ENCODE data around the gene LRRC34.

LRRC34 gene

DNA sequence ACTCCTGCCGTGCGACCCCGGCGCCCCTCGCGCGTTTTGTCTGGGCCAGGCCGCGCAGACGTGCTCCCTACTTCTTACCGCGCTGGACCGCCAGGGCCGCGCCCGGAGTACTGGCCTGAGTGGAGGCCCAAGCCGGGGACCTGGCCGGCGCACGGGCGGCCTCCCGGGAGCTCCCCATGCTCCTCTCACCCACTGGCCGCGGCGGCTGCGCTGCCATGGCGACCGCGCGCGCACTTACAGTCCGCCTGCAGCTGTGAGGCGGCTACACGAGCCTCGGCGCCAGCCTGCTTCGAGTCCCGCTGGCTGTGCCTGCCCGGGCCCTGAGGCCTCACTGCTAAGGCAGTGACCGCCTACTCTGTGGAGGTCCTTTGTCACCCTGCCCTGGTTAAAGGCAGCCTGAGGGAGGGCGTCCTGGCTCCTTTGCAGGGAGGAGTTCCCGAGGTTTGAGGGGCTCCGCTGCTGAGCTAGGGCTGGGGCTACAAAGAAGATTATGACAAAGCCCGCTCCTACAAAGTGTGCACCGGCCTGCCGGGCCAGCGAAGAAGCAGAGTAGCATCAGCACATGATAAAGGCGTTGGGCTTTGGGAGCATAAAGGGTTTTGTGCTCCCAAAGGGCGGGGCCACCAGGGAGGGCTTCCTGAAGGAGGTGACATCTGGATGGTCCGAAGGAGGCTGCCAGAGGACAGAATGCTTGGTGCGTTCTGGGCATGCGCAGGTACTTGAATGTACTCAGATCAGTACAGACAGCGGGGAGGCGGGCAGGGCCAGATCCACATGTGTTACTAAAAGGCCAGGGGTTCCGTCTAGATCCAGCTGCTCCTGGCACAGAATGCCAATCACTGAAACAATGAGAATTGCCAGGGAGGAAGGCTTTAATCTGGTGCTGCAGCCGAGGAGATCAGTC lies at the start of gene LRRC34, which contains the start of gene LRRIQ4:
TSS of gene LRRC34 (minus strand) at position 573 of the 904 bp plus-strand sequence. CDS start at position 217, 356 bp downstream.
TSS of gene LRRIQ4 (plus strand) at position 539 of the 904 bp plus-strand sequence. CDS start 9,052 bp downstream, outside the sequence.
- DNase-seq = peak; percentile 11 to 41 (median 23)

GRCh38 chr3:169861871-169862270 lies 49.2 kb upstream of the LRRC34 start:
- no peak for DNase-seq

- DNase-seq = no peak
These were observed 45.1 kb upstream of the LRRC34 start for GRCh38 chr3:169857811-169858210.

GRCh38 chr3:169855514-169855913 lies 42.8 kb upstream of the LRRC34 start:
- DNase-seq = no peak

GRCh38 chr3:169850618-169851017 lies 37.9 kb upstream of the LRRC34 start:
- DNase-seq = no peak

GRCh38 chr3:169848741-169849140 lies 36.0 kb upstream of the LRRC34 start:
- no peak for DNase-seq

DNA sequence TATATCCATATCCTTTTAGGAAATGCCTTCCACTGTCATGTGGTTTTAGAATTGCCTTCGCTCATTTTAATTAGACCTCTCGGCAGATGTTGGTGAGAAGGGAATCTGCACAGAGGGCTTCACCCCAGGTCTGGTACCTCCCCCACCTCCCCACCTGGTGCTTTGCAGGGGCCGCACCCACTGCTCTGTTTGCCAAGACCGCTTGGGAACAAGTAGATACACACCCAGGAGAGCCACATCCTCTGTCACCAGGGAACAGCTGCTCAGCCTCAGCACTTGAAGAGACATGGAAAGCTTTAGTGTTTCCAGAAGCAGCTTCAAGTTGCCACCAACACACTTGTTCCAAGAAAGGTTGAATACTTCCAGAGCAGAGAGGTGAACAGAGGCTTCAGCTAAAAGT lies 35.2 kb upstream of the LRRC34 start:
- DNase-seq = no peak

- DNase-seq = no peak
These were observed 33.9 kb upstream of the LRRC34 start for GRCh38 chr3:169846458-169847193.

DNA sequence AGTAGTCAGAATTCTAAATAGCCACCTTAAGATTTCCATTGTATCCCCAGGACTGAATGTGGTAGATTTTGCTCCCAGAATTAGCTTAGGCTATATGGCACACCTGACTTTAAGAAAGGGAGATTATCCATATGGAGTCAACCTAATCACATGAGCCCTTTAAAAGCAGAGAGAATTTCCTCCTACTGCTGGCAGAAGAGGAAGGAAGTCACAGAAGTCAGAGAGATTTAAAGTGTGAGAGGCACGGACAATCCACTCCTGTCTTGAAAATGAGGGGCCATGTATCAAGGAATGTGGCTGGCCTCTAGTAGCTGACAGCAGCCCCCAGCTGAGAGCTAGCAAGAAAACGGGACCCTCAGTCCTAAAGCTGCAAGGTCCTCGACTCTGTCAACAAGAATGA lies 30.3 kb upstream of the LRRC34 start:
- no peak for DNase-seq

DNA sequence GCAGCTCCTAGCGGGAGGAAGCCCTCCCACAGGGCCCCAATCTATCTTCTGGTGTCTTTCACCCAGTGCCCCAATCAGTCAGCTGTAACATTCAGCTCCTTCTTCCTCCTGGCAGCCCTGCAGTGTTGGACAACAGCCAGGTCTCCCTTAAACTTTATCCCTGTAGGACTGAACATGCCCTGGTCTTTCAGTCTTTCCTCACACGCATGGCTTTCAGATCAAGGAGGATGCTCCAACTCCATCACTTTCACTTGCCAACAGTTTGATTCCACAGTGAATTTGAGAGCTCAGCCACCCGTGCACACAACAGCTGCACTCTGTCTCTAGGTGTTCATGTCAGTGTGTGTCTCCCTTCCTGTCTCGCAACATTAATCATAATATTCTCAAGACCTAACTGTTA lies 28.5 kb upstream of the LRRC34 start:
- DNase-seq = no peak

DNA sequence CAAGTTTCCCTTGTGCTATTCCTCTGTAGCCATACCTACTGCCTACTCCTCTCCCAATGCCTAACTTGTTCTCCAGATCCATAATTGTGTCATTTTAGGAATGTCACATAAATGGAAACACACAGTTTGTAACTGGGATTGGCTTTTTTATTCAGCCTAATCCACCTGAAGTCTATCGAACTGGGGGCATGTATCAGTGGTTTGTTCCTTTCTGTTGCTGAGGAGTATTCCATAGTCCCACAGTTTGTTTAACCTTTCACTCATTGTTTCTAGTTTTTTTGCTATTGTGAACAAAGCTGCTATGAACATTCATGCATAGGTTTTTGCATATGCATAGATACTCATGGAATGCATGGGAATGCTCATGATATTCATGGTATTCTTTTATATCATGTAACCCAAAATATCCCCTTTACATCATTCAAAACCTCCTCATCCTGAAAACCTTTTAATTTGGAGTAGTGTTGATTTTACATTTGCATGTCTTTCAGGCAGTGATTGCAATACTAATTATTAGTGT lies 25.9 kb upstream of the LRRC34 start:
- DNase-seq = no peak

DNA sequence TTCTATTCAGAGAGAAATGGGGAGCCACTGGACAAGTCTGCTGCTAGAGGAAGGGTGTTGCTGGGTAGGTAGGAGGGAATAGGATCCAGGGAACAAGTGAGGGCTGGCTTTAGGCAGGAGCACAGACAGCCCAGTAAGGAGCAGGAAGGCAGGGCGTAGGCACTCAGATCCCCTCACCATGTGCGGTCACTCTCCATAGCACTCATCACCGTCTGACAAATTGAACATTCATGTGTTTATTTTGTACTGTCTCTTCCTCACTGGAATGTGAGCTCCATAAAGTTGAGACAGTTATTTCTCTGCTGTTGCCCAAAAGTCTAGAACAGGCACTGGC lies 24.2 kb upstream of the LRRC34 start:
- no peak for DNase-seq

- DNase-seq = no peak
These were observed 23.6 kb upstream of the LRRC34 start for GRCh38 chr3:169836078-169836941.

GRCh38 chr3:169835533-169835932 lies 22.8 kb upstream of the LRRC34 start:
- DNase-seq = no peak

DNA sequence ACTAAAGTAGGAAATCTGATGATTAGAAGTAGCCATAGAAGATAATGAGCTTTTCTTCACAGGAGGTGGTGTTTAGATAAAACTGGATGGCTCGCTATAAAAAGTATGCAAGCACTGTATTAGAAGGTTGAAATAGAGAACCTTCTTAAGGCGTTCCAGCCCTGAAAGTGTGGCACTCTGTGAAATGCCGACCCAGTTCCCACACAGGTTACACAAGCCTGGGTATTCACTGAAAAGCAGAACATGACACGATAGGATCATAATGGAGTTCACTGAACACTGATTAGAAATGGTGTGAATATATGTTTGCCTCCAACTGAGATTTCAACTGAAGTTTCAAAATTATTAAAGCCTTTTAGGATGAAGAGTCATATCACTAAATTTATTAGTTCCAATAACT lies 15.0 kb upstream of the LRRC34 start:
- no peak for DNase-seq

GRCh38 chr3:169825316-169825715 lies 12.6 kb upstream of the LRRC34 start:
- DNase-seq = no peak

GRCh38 chr3:169822983-169823382 lies 10.3 kb upstream of the LRRC34 start:
- DNase-seq = no peak

GRCh38 chr3:169822540-169822939 lies 9.8 kb upstream of the LRRC34 start:
- no peak for DNase-seq

DNA sequence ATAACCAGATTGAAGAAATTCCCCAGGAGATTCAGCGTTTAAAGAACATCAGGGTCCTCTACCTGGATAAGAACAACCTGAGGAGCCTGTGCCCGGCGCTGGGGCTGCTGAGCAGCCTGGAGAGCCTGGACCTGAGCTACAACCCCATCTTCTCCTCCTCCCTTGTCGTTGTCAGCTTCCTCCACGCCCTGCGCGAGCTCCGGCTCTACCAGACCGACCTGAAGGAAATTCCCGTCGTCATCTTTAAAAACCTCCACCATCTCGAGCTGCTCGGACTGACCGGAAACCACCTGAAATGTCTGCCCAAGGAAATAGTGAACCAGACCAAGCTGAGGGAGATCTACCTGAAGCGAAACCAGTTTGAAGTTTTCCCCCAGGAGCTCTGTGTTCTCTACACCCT lies 9.4 kb upstream of the LRRC34 start:
- no peak for DNase-seq

DNA sequence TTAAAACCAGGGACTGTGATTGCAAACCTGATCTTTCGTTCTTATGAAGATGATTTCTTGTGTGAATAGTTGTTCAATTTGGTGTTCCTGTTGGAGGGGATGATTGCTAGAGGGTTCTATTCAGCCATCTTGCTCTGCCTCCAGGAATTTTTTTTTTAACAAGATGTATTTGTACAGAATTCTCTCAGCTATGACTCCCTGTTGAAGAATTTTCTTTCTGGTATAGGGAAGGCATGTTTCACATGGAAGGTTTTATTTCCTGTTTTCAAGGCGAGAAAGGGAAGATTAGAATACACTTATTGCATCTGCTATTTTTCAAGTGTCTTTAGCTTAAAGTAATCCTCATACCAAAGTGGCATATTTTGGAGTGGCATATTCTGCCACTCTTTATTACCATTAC lies 5.6 kb upstream of the LRRC34 start:
- DNase-seq = no peak

DNA sequence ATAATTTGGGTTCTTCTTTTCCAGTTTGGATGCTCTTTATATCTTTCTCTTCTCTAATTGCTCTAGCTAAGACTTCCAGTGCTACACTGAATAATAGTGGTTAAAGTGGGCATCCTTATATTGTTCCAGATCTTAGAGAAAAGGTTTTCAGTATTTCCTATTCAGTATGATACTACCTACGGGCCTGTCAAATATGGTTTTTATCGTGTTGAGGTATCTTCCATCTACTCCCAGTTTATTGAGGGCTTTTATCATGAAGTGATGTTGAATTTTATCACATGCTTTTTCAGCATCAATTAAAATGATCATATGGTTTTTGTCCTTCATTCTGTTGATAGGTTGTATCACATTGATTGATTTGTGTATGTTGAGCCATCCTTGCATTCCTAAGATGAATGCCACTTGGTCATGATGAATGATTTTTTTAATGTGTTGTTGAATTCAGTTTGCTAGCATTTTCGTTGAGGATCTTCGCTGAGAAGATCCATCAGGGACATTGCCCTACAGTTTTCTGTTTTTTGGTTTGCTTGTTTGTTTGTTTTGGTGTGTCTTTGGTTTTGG lies 3.0 kb upstream of the LRRC34 start:
- DNase-seq = no peak

- peak; percentile 22 to 37 (median 31) for DNase-seq
These were observed 1.2 kb upstream of the LRRC34 start for GRCh38 chr3:169813757-169814517.
